ENCODE data around the gene CRYBG3.

The CRYBG3 gene

DNA sequence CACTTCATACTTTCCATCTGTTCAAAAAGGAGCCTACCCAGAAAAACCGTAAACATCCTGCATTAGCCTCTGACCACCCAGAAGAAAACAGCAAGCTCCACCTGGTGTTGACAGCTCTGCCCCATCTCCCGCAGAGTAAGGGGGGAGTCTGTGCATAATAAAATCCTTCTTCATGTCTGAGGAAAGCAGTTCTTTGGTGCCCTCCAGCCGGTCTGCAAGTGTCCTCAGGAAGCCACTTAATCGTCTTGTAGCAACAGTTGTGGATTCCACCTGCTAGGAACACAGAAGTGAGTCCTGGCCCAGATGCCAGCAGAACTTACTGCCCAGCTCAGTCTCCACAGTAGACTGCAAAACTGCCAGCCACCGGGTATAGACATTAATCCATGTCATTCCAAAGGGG, 127.9 kb downstream of the CRYBG3 start:
- no peak for DNase-seq

DNA sequence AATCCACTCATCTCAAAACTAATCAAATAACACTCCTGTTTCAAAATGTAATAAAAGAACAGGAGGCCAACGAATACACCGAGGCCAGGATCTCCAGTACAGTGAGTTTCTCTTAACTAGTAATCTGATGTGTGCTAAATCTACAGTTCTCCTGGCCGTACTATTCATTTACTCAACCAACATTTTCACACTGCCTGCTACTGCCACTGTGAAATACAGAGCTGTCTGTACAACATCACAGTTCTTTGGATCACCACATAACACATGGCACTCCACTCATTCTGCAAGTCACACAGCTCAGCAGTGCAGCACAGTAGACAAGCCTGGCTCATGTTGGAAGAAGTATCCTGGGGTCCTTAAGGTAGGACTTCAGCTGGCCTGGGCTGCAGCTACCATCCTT, 128.5 kb downstream of the CRYBG3 start:
- DNase-seq: no peak

DNA sequence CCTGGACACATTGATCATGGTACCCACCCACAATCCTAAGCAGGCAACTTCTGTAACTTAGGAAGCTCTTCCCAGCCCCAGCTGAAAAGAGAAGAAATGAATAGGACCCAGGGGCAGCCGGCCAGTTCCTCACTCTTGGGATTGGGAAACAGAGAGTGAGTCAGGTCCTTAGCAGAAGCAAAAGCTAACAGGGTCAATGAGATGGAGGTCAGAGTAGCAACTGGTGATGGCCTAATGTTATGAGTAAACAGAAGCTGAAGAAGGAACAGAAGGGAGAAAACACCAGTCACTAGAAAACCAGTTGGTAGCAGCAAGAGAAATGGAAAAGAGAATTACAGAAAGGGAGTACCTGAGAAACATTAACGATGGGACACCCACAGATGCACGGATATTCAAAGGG, 130.5 kb downstream of the CRYBG3 start:
- DNase-seq: no peak

GRCh38 chr3:97952872-97953271, 131.1 kb downstream of the CRYBG3 start:
- DNase-seq: no peak

DNA sequence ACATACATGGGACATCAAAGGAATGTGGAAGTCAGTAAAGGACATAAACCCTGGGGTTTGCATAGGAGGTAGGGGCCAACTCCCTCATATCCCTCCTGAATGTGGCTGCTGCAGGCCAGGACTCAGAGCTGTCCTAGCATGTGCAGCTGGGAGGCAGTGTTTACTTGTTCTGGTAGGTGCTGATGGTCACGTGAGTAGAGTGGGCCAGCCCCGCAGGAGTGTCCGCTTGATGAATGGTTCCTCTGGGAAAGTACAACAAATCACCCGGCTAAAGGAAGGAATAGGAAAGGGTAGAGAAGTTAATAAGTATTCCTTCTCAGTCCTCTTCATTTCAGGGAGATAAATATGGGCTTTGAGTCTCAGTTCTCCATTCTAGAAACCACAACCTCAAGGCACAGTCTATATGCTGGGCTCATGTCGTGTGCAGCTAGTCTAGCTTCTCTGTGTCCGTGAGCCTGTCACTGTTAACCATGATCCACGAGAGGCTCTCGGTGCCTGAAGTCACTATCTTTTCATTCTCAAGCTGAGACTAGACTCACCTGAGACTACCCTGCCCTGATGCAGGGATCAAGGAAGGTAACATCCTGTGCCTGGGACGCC, 132.5 kb downstream of the CRYBG3 start:
- DNase-seq: no peak

DNA sequence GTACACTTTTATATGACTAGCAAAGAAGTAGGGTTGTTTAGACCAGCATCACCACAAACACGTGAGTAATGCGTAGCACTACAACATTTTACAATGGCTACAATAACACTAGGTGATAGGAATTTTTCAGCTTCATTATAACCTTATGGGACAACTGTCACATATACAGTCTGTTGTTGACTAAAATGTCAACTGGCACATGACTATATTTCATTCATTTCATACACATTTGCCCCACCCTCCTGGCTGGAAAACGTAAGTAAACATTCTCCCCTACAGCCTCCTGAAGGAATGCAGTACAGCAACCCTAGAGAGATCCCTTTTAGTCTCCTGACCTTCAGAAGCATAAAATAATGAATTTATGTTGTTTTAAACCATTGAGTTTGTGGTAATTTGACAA, 134.2 kb downstream of the CRYBG3 start:
- DNase-seq: no peak

DNA sequence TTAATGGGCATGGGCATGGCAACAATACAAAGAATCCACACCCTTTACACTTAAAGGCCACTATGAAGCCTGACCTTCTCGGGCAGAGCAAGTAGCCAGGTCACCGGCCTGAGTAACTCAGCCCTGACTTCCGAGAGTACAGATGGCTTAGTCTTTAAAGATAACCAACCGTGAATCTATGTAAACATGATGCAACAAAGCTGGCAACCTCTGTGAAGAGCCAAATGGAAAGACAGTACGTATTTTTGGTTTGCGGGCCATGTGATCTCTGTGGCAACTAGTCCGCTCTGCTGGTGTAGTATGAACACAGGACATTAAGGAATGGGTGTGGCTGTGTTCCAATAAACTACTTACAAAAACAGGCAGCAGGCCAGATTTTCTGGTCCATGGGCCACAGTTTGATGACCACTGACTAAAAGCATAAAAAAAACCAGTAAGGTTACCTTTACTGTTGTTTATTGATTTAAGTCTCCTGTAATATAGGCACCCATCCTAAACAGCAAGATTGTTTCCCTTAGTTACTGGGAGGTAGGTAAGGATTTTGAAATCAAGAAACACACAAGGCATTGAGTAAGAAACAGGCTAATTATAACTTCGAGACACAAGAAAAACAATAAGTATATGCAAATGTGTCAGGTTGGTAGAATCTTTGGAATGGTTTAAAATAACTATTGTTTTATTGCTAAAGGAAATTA, 136.0 kb downstream of the CRYBG3 start:
- no peak for DNase-seq

DNA sequence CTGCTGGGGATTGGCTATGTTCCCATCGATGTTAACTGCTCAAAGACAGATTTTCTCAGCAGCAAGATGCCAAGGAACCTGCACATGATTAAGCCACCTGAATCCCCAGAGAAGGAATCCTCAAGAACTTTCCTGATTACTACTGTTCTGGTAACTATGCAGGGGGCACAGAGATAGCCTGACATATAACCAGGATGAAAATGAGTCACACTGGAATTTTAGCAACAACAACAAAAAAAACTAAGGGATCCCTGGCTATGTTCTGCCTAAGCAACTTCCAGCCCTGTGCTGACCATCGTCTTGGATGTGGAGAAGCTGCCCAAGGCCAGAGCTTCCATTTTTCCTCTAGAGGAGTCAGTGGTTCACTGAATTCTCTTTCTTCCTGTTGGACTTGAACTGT, 136.6 kb downstream of the CRYBG3 start:
- no peak for DNase-seq

GRCh38 chr3:97958796-97959195, 137.0 kb downstream of the CRYBG3 start:
- DNase-seq: no peak

DNA sequence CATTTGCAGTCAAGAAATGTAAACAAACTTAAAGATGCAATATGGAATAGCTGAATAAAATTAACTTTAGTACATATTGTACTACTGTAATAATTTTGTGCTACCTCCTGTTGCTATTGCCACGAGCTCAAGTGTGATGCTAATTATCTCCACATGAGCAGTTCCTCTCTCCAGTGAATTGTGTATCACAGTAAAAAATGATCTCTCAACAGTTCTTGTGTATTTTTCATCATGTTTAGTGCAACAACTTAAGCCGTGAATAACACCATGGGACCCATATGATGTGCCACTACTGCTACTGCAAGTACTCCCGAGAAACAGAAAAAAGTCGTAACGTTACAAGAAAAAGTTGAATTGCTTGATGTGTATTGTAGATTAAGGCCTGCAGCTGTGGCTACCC, 138.1 kb downstream of the CRYBG3 start:
- no peak for DNase-seq

GRCh38 chr3:97960551-97960950, 138.7 kb downstream of the CRYBG3 start:
- DNase-seq: no peak

GRCh38 chr3:97960993-97961766, 139.4 kb downstream of the CRYBG3 start:
- DNase-seq: no peak

GRCh38 chr3:97967966-97968365, 146.2 kb downstream of the CRYBG3 start:
- no peak for DNase-seq

DNA sequence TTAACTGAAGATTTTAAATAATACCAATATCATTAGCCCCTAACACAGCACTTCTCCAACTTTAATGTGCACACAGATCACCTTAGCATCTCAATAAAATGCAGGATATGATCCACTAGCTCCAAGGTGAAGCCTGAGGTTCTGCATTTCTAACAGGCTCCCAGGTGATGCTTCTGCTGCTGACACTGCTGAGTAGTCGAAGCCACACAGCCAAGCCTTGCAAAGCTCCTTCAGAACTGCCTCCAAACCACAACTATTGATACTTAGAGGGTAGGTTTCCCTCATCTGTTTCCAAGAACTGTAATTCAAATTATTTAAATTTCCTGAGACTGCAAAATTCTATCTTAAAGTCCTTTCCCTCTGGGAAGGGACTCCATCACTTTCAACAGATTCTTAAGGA, 146.6 kb downstream of the CRYBG3 start:
- DNase-seq: no peak

GRCh38 chr3:97969541-97969940, 147.7 kb downstream of the CRYBG3 start:
- DNase-seq: no peak

DNA sequence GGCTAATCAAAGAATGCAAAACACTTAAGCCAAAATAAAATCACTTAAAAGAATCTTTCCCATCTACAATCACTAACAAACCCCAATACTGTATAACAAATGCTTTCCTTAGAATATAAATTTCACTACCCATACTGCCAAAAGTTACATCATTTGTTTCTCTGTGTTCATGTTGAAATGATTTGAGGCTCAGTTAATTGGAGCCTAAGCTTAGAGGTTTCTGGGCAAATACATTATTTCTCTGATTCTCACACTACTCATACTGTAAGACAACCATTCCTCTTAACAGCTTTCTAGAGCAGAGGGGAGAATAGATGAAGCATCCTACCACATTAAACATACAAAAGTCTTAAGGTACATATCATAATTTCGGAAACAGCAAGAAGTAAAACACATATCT, 148.3 kb downstream of the CRYBG3 start:
- DNase-seq: no peak

DNA sequence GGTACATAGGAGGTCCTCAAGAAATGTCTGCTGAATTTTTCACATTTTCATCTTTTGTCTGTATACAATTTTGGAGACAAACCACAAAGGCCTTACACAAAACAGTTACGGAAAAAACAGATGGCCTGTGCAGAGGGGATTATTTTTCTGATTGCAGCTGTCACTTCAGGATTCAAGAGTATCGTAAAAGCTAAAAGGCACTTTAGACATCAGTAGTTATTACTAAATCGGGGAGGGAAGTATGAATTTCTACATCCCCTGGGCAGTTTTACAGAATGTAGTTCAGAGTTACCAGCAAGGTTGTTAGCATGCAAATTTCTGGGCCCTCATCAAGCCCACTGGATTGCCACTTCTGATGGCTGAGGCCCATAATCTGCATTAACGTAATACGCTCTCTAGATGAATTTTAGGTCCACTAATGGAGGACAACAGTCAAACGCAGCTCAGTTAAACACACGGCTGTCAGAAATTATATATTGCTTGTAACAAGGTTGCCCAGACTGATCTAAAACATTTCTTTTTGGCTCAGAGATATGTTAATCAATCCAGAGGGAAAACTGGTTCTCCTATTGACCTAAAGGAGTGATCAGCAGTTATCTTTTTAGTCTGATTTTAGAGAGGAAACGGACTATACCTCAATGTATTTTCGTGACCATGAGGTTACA, 149.3 kb downstream of the CRYBG3 start:
- DNase-seq: no peak

GRCh38 chr3:97971679-97972567, 150.1 kb downstream of the CRYBG3 start, which contains the start of gene RIOX2:
Gene RIOX2, minus strand, starts transcription at chr3:97972431. Its CDS starts 4,838 bp downstream, at chr3:97967593.
- peak; percentile 35 to 50 for DNase-seq

- no peak for DNase-seq
These were observed 151.2 kb downstream of the CRYBG3 start for GRCh38 chr3:97972976-97973375.

DNA sequence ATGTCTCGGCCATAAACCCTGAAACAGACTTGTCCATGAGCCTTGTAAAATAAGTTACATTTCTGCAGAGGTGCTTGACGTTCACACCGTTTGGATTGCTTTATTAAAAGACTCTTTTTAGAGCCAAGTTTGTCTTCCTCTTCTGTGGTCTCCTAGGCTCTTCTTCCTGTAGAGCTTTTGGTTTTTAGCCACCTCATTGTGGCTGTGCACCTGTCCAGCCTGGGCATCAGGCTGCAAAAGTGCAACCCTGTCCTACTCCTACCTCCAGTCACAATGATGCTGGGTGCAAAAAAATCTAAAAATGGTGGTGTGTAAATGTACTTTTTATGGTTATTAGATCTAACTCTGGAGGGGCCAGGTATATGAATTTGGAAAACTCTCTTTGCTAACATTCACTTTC, 153.2 kb downstream of the CRYBG3 start:
- no peak for DNase-seq

GRCh38 chr3:97975466-97975865, 153.7 kb downstream of the CRYBG3 start:
- DNase-seq: no peak

DNA sequence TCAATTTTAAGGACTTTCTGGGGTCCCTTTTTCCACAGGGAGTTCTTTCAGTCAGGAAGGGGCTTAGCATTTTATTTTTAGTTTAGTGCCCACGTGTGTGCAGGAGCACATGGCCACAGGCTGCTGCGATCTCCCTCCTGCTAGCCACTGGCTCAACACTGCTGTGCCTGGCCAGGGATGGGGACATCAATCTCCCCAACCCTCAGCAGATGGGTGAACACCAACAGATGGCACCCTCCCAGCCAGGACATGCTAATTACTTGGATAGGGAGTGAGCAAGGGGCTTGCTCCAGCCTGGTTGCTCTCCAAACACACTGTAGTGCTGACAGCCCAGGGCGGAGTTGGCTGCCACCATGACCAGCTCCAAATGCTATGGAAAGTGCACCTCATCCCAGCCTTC, 157.8 kb downstream of the CRYBG3 start:
- DNase-seq: no peak

- no peak for DNase-seq
These were observed 160.1 kb downstream of the CRYBG3 start for GRCh38 chr3:97981886-97982285.
